Stimulated activated CD8-positive, alpha-beta memory T cell treated with anti-CD3 and anti-CD28 coated beads, Interleukin-12 subunit alpha, Interleukin-12 subunit beta, amount 100 ng/mL, for 4 hours (primary cell): Measurements from ENCODE around the gene NHERF1.

ENCODE experiments used
- DNase-seq: peaks from one replicate; pipeline ENCODE4 v3.0.0-alpha.2; 2020; ENCODE audit warnings: low read depth

NHERF1 gene

DNA sequence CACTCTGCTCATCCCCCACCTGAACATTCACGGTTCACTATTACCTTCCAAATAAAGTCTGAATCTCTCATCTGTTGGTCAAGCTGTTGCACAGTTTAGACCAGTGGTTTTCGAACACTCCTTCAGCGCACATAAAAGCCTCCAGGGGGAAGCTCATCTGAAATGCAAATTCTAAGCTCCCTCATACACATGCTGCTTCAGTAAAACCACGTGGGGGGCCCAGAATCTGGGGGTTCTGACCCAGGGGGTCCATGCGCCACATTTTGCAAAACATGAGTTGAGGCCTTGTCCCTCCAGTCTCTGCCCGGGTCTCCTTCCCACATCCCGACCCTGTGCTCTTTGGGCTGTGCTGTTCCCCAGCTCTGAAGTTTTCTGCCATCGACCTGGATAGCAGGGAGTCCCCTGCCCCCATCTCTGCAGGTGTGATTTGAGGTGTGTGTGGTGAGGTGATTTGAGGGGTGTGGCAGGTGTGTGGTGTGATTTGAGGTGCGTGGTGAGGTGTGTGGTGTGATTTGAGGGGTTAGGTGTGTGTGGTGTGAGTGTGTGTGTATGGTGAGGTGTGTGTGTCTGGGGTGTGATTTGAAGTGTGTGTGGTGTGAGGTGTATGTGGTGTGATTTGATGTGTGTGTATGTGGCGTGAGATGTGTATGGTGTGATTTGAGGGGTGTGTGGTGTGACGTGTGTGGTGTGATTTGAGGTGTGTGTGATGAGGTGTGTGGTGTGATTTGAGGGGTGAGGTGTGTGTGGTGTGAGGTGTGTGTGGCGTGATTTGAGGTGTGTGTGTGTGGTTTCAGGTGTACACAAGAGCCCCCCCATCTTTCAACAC lies 16.2 kb upstream of the NHERF1 start:
- DNase-seq: no peak

DNA sequence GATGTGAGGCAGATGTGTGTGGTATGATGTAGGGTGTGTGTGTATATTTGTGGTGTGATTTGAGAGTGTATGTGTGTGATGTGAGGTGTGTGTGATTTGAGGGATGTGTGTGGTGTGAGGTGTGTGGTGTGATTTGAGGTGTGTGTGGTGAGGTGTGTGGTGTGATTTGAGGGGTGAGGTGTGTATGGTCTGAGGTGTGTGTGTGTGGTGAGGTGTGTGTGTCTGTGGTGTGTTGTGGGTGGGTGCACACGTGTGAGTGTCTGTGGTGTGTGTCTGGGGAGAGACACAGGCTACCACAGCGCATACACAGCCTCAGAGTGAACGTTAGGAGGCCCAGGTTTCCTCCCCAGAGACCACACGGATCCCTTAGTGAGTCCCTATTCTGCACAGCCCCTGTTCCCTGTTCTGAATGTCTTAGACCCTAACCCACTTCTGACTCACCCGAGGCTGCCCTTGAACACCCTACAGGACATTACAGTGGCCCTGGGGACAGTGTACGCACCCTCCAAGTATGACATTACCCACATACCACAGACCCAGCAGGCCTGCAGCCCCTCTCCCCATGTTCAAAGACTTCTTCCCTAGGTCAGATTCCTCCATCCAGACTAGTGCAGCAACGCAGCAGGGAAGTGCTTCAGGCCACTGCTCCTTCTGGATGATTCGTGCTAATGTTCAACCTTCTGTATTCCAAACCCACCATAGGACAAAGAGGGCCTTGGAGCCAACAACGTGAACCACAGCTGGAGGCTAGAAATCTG lies 14.9 kb upstream of the NHERF1 start:
- DNase-seq: no peak

DNA sequence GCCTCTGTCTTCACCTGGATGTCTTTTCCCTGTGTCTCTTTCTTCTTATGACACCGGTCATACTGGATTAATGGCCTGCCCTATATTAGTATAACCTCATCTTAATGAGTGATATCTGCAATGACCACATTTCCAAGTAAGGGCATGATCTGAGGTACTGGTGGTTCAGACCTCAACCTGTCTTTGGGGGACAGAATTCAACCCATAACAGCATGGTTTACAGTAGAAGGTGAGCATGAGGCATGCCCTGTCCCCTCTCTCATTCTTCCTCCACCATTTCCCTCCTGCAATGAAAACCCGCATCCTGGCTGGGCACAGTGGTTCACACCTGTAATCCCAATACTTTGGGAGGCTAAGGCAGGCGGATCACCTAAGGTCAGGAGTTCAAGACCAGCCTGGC lies 14.2 kb upstream of the NHERF1 start:
- DNase-seq: no peak

DNA sequence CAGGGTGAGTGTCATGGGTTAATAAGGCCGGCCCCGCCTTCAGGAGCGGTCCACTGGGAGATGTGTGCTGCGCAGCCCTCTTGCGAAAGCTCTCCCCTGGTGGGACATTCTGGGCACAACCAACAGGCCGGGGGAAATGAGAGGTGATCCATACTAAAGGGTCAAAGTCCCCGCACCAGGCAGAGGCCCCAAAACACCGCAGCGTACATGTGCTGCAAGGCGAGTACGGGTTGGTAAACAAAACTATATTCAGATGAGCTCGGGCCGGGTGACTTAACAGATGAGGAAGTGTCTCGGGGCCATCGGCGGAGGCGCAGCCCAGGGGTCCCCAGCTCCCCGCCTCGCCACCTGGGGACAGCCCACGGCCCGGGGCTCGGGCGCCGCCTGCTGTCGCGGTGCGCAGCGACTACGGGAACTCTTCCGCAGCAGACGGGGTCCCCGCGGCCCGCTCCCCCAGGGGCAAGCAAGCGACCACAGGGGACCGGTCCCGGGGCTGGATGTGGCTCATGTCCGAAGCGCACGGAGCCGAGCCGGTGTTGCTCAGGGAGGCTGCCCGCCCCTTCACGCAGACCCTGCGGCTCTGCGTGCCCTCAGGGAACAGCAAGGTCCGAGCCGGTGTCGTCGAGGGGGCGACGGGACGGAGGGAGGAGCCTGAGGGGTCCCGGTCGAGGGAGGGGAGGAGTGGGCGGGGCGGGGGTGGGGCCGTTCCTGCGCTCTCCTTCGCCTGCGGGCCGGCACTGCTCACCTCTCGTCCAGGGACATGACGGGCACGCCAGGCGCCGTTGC lies 11.7 kb upstream of the NHERF1 start, which contains the start of gene RAB37:
TSS of gene RAB37 (plus strand) at position 744 of the 786 bp plus-strand sequence. CDS start at position 761, 17 bp downstream.
- peak; percentile 38 for DNase-seq

DNA sequence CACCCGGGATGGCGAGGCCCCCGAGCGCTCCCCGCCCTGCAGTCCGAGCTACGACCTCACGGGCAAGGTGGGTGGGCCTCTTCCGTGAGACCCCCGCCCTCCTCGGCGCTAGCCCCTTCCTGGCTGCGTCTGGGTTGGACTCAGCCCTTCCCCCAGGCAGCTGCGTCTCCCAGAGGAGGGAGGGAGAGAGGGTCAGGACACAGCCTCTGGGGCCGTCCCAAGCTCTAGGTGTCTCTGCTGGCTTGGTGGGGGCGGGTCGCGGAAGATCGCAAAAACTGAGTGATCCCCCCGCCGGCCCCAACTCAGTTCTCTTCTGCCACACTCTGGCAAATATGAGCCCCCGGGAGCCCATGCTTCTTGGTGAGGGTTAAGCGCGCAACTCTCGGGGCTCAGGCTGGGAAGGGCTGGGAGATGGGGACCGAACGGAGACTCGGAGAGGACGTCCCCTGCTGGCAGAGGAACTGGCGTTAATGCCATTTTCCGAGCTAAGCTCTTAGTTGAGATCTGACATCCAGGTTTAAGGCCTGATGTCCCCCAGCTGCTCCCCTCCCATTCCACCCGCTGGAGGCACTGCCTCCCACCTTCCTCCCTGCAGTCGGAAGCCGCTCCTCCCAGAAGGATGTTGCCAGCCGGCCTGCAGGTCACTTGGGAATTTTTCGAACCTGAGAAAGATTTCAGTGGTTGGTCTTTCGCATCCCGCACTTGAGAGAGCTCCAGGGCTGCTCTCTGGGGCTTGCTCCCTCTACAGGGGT lies 11.0 kb upstream of the NHERF1 start:
- DNase-seq: no peak

DNA sequence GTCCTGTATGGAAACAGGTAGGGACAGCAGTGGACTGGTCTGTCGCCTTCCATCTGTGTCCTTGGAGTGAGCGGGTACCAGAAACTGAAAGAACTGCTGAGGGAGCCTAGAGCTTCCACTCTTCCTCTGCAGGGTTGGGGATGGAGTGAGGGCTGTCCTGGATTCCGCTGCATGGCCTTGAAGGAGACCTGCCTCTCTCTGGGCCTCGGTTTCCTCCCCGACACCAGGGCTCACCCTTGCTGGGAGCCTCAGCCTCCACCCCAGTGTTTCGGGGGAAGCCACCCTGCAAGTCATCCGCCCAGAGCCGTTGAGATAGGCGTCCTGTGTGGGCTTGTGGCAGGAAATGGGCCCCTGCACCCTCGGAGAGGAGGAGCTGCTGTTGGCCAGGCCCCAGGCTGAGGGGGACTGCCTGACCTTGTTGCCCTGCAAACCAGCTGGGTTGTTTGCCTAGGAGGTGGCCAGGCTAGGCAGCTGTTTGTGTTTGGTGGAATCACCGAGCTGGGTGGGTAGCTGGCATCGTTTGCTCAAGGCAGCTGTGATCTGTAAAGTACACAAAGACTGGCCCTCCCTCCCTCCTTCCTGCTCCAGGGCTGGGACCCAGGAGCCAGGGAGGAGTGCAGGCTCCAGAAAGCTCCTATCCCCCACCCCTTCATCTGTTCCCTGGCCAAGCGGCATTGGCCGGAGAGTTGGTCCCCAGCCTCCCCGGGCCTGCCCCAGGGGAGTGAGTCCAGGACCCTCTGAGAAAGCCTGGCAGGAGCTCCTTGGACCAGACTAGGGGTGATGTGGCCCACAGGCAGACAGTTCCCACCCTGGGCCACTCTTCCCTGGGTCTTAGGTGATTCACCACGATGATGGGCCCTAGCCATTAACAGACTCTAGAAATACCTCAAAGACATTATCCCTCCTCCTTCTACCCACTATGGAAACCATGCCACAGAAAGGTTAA lies 10.1 kb upstream of the NHERF1 start:
- DNase-seq: peak; percentile 67

DNA sequence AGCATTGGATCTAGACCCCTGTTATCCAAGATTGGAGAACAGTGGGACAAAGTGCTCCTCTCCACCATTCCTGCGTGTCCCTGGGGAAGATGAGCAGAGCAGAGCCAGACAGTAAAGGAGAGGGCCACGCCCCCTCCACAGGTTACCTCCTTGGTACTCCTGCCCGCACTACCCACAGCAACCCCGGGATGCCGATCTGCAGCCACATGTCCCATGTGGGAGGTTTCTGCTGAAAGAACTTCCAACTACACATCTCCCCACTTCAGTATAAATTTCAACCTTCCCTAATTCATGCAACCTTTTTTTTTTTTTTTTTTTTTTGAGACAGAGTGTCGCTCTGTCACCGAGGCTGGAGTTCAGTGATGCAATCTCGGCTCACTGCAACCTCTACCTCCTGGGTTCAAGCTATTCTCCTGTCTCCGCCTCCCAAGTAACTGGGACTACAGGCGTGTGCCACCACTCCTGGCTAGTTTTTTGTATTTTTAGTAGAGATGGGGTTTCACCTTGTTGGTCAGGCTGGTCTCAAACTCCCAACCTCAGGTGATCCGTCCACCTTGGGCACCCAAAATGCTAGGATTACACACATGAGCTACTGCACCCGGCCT lies 9.1 kb upstream of the NHERF1 start:
- no peak for DNase-seq

DNA sequence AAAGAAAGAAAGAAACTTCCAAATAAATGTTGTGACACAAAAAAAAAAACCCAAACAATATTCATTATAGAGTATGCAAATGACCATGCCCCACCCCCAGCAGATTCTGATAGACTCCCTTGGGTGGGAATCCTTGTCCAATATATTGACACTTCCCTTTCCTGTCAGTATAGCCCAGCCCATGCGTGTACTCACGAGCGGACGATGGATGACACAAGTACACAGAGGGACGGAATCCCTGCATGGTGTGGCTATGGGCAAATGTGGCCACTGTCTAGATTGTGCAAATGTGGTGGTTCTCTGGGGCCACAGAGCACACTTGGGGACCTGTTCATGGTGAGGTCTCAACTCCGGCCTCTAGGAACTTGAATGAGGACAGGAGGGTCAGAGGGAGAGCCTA lies 8.3 kb upstream of the NHERF1 start:
- DNase-seq: no peak

DNA sequence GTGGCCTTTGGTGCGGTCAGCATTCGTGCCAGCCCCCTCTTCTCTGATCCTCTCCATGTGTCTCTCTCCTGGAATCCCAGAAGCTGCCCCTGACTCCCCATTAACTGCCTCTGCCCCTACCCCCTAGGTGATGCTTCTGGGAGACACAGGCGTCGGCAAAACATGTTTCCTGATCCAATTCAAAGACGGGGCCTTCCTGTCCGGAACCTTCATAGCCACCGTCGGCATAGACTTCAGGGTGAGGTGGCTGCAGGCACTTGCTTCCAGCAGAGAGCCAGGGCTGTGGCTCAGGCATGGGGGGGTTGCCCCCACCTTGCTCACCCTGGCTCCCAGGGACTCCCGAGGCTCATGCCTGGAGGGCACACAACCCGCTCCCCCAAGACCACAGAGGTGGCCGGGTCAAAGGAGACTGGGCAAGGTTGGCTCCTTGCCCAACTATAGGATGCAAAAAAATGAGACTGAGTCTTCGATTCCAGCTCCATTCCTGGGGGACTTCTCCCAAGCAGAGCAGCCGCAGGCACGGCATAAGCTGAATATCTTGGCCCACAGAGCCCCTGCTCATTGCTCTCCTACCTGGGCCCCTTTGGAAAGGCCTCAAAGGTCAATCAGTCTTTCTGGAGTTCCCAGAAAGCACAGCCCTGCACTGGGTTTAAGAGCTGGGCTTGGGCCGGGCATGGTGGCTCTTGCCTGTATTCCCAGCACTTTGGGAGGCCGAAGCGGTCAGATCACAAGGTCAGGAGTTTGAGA lies 7.6 kb upstream of the NHERF1 start:
- DNase-seq: no peak

DNA sequence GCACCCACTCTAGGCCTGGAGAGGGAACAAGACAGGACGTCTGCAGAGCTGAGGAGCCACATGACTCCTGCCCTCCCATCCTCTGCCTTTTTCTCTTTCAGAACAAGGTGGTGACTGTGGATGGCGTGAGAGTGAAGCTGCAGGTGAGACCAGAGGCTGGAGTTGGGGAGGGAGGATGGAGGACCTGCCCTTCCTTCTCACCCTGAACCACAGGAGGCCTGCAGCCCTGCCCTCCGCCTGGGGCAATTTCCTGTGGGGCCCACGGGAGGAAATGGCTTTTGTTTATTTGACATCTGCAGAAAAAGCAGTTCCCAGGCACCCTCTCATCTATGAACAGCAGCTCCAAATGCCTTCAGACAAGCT lies 6.3 kb upstream of the NHERF1 start:
- DNase-seq: no peak

DNA sequence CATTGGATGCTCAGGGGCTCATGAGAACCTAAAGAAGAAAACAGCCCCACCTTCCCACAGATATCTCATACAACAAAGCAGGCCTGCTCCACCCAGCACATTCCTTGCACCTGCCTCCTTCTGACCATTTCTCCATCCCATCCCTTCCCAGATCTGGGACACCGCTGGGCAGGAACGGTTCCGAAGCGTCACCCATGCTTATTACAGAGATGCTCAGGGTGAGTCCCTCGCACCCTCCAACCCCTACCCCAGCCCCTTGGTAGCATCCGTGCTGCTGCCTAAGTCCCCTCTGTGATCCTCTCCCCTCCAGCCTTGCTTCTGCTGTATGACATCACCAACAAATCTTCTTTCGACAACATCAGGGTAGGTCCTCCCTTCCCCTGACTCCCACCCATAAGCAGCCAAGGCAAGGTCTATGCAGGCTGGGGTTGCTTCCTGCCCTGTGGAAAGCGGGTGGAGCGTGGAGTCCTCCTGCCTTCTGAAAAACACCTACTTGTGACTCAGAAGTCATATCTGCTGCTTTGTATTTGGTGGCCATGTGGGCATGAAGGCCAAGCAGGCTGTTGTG lies 5.4 kb upstream of the NHERF1 start:
- DNase-seq: no peak

DNA sequence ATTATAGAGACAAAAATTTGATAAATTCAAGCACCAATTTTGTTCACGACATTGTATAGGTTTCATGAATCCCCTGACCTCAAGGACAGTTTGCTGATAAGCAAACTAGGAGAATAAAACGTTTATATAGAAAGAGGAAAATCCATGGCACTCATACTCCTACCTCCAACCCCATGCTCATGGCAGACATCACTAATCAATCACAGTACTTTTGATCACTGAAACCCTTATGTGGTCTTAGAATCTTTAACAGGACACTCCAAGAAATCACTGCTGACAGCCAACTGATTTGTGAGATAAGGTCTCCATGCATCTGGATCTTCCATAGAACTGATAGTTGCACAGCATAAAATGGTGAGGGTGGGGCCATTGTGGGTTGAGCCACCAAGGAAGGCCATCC lies 4.7 kb upstream of the NHERF1 start:
- no peak for DNase-seq

DNA sequence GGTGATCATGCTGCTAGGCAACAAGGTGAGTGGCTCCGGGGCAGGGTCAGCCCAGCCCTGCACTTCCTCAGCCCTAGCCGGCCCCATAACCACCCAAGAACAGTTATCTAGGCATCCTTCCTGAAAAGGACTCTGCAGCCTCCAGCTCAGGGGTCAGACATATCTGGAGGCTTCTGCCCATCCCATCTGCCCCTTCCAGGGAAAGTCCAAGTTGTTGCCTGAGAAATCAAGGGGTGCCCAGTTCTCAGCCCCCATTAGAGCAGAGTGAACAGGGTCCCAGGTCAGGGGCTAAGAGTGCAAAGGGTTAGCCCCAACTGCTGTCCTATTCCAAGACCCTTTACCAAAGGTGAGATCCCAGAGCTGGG lies 4.1 kb upstream of the NHERF1 start:
- no peak for DNase-seq

DNA sequence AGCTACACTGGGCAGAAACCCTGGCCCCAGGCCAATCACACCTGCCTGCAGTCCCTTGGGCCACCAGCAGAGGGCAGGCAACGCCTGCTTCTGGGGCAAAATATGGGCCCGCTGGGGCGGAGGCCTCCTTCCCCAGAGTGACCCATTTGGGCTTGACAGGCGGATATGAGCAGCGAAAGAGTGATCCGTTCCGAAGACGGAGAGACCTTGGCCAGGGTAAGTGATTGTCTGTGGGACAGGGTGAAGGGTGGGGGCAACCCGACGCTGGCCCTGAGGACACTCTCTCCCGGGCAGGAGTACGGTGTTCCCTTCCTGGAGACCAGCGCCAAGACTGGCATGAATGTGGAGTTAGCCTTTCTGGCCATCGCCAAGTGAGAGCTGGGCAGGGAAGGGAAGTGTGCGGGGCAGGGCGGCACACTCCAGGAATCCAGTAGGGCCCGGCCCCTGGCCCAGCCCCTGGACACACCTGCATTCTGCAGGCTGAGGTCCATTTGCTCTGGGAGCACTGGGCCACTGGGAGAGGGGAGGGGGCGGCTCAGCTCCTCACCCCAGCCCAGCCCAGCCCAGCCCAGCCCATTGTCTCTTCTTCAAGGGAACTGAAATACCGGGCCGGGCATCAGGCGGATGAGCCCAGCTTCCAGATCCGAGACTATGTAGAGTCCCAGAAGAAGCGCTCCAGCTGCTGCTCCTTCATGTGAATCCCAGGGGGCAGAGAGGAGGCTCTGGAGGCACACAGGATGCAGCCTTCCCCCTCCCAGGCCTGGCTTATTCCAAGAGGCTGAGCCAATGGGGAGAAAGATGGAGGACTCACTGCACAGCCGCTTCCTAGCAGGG lies 3.5 kb upstream of the NHERF1 start:
- peak; percentile 64 for DNase-seq

DNA sequence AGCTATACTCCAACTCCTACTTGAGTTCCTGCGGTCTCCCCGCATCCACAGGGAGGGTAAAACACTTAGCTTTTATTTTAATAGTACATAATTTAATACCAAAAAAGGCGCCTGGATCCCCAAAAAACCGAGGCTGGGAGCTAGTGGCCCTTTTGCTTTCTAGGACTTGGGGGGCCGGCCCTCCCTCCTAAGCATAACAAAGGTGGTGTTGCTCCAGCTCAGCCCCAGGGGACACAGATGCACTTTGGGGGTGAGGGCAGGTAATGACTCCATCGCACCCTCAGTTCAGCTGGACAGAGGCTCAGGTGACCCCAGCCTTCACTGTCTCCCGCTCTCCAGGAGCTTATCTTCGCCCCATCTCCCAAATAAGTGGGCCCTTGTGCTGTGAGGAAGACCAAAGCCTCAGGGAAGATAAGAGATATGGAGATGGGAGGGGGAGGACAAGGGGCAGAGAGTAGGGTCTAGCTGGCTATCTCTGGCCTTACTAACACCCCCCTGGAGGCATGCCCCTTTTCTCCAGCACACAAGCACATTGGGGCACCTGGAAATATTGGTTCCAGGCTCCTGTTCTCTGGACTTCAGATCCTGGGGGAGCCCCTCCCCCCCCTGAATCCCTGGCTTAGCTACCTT lies 2.8 kb upstream of the NHERF1 start:
- no peak for DNase-seq

DNA sequence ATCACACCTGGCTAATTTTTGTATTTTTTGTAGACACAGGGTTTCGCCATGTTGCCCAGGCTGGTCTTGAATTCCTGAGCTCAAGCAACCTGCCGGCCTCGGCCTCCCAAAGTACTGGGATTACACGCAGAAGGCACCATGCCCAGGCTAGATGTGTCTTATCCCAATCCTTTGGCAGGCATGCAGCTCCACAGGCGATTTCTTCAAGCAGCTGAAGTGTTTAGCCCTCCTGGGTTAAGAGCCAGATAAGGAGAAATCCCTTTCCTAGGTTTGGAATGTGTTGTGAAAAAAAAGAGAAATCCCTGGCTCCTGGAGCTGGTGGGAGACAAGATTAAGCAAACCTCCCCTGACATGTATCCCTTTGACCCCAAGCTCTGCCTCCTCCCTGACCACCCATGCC lies 2.1 kb upstream of the NHERF1 start:
- no peak for DNase-seq

DNA sequence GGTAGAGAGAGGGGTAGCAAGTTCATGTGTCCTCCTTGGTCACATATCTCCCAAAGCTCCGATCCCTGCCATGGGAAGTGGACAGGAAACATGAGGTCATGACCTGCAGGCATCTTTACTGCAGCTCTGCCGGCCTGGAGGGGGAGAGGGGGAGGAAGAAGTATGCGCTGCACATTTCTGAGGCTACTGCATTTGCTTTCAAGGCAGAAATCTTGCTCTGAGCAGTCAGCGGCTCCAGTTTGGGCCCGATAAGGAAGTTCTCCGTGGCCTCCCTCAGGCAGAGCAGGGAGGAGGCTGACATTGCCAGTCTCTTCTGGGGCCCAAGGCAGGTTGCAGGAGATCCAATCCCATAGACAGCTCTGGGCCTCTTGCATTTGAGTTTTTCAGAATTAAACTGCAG lies 1.5 kb upstream of the NHERF1 start:
- DNase-seq: no peak

DNA sequence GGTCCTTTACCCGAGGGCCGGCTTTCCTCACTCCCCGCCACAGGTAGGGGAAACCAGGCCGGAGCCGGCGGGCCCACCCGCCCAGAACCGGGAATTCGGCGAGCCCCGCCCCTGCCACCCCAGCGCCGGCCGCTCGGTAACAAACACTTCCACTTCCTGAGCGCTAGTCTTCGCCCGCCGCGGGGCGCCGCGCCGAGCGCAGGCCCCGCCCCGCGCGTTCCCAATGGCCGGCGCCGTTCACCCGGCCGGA lies 224 bp upstream of the NHERF1 start:
- no peak for DNase-seq
